ENCODE results near the gene CNOT10.
"Not testable (repeated sequence)": the region's sequence is repeated elsewhere in the genome, so short reads cannot be mapped to it uniquely, and the experiment has no call there.

CNOT10 gene

GRCh38 chr3:32794487-32795308 lies 109.7 kb downstream of the CNOT10 start:
- no peak for DNase-seq (ENCODE audit: low read depth)
- H3K4me3 ChIP-seq (ENCODE audit: low read depth, low read length), result no peak overlapping the region
- no peak for TF ChIP-seq MAX (IDR thresholded peaks at IDR 0.05; ENCODE audit: low read depth, low read length)
- TF ChIP-seq MYC (IDR thresholded peaks at IDR 0.05; ENCODE audit: low read depth, low read length), result no peak
- TF ChIP-seq POLR2A (IDR thresholded peaks at IDR 0.05; ENCODE audit: extremely low read depth, insufficient read length), result no peak
- TF ChIP-seq CTCF (IDR thresholded peaks at IDR 0.05; ENCODE audit: low read depth, low read length), result no peak

GRCh38 chr3:32796384-32796950 lies 111.5 kb downstream of the CNOT10 start:
- H3K4me3 ChIP-seq (ENCODE audit: low read depth, low read length); DNase-seq (ENCODE audit: low read depth): not testable (repeated sequence)

GRCh38 chr3:32797776-32798175 lies 112.8 kb downstream of the CNOT10 start:
- TF ChIP-seq CTCF (IDR thresholded peaks at IDR 0.05; ENCODE audit: low read depth, low read length) (no peak), POLR2A (IDR thresholded peaks at IDR 0.05; ENCODE audit: extremely low read depth, insufficient read length) (no peak), MYC (IDR thresholded peaks at IDR 0.05; ENCODE audit: low read depth, low read length) (no peak), MAX (IDR thresholded peaks at IDR 0.05; ENCODE audit: low read depth, low read length) (no peak)
- no peak for DNase-seq (ENCODE audit: low read depth)
- H3K4me3 ChIP-seq (ENCODE audit: low read depth, low read length), result no peak overlapping the region

GRCh38 chr3:32801440-32801839 lies 116.5 kb downstream of the CNOT10 start:
- DNase-seq (ENCODE audit: low read depth); H3K4me3 ChIP-seq (ENCODE audit: low read depth, low read length): not testable (repeated sequence)

GRCh38 chr3:32813180-32813579 lies 128.2 kb downstream of the CNOT10 start:
- TF ChIP-seq MAX (IDR thresholded peaks at IDR 0.05; ENCODE audit: low read depth, low read length) (no peak), POLR2A (IDR thresholded peaks at IDR 0.05; ENCODE audit: extremely low read depth, insufficient read length) (no peak), CTCF (IDR thresholded peaks at IDR 0.05; ENCODE audit: low read depth, low read length) (no peak), MYC (IDR thresholded peaks at IDR 0.05; ENCODE audit: low read depth, low read length) (no peak)
- H3K4me3 ChIP-seq (ENCODE audit: low read depth, low read length), result no peak overlapping the region
- DNase-seq (ENCODE audit: low read depth), result no peak

GRCh38 chr3:32814361-32814760 lies 129.4 kb downstream of the CNOT10 start:
- DNase-seq (ENCODE audit: low read depth), result peak; percentile 87
- TF ChIP-seq MAX (IDR thresholded peaks at IDR 0.05; ENCODE audit: low read depth, low read length), result 0 out of 2 replicates have a peak, but pooled peaks have one; percentile 5
- TF ChIP-seq MYC (IDR thresholded peaks at IDR 0.05; ENCODE audit: low read depth, low read length), result no peak
- H3K4me3 ChIP-seq (ENCODE audit: low read depth, low read length), result no peak overlapping the region

GRCh38 chr3:32815841-32816438 lies 131.0 kb downstream of the CNOT10 start:
- DNase-seq (ENCODE audit: low read depth), result peak; percentile 47
- peak overlapping the region; percentile 48 for H3K4me3 ChIP-seq (ENCODE audit: low read depth, low read length)
- TF ChIP-seq MAX (IDR thresholded peaks at IDR 0.05; ENCODE audit: low read depth, low read length) (no peak), POLR2A (IDR thresholded peaks at IDR 0.05; ENCODE audit: extremely low read depth, insufficient read length) (no peak), MYC (IDR thresholded peaks at IDR 0.05; ENCODE audit: low read depth, low read length) (no peak), CTCF (IDR thresholded peaks at IDR 0.05; ENCODE audit: low read depth, low read length) (no peak)

All from NB4 (cell line).